ENCODE measurements around the gene ORC3.

ORC3 gene

DNA sequence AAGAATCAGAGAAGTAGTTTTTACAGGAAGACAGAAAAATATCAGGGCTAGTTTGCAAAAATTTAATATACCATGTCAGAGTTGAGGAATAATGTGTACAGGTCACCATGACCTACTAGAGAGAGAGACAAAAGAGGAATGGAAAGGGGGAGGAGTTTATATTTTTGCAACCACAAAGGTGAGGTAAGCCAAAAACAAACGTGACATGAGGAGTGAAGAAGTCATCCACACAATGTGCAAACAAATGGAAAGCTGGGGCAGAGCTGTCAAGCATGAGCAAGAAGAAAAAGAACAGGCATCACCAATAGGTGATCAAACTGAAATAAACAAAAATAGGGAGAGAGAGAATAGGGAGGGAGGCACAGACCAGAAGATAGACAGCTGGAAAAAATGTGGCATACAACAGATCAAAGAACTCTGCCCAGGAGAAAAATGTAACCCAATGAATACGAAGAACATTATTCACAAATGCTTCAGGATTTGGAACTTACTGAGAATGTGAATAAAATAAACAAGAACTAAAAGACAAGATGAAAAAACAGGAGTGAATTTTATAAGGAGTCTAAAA is 15.6 kb upstream of the ORC3 start:
- TF ChIP-seq, protein P1, sequence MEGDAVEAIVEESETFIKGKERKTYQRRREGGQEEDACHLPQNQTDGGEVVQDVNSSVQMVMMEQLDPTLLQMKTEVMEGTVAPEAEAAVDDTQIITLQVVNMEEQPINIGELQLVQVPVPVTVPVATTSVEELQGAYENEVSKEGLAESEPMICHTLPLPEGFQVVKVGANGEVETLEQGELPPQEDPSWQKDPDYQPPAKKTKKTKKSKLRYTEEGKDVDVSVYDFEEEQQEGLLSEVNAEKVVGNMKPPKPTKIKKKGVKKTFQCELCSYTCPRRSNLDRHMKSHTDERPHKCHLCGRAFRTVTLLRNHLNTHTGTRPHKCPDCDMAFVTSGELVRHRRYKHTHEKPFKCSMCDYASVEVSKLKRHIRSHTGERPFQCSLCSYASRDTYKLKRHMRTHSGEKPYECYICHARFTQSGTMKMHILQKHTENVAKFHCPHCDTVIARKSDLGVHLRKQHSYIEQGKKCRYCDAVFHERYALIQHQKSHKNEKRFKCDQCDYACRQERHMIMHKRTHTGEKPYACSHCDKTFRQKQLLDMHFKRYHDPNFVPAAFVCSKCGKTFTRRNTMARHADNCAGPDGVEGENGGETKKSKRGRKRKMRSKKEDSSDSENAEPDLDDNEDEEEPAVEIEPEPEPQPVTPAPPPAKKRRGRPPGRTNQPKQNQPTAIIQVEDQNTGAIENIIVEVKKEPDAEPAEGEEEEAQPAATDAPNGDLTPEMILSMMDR (IDR thresholded peaks at IDR 0.05; ENCODE audit: low read depth, low read length): no peak
- no peak overlapping the region for H3K4me3 ChIP-seq (ENCODE audit: low read depth, low read length)

DNA sequence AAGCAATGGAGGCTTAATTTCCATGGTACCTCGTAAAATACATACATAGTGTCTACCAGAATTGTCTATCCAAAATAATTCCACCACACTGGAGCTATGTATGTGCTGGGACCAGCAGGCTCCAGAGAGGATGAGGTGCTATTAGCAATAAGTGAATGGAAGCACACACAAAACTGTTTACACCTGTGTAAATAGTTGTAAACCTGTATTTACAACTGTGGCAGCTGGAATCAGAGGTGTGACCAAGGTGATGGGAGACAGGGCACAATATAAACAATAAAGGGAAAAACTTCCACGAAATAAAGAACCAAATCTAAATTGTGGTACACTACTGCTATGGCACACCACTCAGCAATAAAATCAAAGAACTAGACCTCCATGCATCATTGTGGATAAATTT is 14.5 kb upstream of the ORC3 start:
- no peak overlapping the region for H3K4me3 ChIP-seq (ENCODE audit: low read depth, low read length)
- TF ChIP-seq, protein P1 (IDR thresholded peaks at IDR 0.05; ENCODE audit: low read depth, low read length): no peak

DNA sequence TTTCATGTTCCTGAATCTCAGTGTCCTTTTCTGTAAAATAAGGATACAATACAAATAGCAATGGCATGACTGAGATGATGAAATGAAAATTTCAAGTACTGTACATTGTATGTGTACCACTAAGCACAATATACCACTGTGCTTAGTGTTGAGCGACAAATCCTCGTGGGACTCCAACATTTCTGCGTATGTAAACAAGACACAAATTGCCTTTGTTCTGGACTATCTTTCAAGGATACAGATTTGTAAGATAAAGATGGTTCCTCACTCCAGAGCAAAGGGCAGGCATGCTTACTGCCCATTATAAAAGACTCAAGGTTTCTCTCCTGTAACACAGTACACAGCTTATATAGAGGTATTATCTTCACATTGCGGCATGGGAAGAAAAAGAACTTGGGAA is 6.1 kb upstream of the ORC3 start:
- no peak overlapping the region for H3K4me3 ChIP-seq (ENCODE audit: low read depth, low read length)
- TF ChIP-seq, protein P1 (IDR thresholded peaks at IDR 0.05; ENCODE audit: low read depth, low read length): no peak

DNA sequence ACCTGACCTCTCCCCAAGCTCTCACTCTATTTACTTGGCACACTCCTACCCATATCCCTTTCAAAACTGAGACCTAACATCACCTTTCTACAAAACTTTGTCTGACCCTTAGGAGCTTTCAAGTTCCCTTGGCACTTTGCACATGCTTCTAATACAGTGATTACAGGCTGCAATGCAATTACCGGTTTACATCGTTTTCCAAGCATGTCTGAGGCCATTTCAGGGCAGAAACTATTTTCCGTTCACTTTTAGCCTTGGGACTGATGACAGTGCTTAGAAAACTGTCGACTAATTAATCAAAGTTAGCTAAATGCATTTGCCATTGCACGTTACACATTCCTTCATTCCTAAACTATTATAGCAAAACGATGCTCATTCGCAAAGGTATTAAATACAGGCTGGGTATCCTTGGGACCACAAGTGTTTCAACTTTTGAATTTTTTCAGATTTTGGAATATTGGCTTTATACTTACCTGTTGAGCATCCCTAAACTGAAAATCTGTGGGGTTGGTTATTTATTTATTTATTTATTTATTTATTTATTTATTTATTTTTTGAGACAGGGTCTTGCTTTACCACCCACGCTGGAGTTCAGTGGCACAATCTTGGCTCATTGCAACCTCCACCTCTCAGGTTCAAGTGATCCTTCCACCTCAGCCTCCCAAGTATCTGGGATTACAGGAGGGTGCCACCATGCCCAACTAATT is 3.4 kb upstream of the ORC3 start:
- TF ChIP-seq, protein P1 (IDR thresholded peaks at IDR 0.05; ENCODE audit: low read depth, low read length): no peak
- no peak overlapping the region for H3K4me3 ChIP-seq (ENCODE audit: low read depth, low read length)

DNA sequence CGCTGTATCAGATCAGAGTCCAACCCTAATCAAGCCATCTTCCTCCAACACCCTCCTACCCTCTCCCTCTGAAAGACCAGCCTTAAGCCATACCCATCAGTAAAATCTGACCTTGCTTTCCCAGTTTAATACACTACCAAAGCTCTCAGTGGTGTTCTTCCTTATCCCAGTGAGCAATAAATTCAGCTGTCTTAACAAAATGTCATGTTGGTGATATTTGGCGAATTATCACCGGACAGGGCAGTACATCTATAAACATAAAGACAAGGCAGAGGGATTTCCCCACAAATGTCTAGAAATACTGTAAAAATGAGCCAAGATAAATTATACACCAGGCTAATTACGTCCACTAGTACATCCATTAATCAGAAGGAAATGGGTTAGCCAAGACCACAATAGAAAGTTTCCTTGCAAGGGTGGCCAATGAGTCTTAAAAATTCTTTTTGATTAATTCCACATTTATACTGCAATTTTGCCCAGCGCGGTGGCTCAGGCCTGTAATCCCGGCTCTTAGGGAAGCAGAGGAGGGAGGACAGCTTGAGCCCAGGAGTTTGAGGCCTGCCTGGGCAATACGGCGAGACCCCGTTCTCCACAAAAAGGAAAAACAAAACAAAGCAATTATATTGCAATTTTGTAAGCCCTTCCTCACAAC is 1.1 kb upstream of the ORC3 start:
- TF ChIP-seq, protein P1 (IDR thresholded peaks at IDR 0.05; ENCODE audit: low read depth, low read length): no peak

DNA sequence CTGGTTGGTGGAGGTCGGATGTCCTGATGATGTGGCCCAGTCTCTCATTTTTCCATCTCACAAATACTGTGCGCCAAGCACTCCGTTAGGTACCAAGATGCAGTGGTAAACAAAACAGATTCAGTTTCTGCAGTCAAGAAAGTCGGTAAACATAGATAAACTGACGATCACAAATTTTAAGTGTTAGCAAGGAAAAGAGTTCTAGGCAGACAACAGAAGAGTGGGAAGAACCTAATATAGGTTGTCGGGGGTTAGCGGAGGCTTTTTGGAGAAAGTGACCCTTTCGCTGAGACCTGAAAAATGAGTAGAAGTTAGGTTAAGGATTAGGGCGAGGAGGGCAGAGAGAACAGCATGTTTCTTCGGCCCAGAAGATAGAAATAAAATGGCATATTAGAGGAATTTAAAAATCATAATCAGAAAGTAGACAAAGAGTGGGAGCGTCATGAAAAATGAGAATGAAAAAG is 514 bp downstream of the ORC3 start:
- TF ChIP-seq, protein P1 (IDR thresholded peaks at IDR 0.05; ENCODE audit: low read depth, low read length): no peak
- H3K4me3 ChIP-seq (ENCODE audit: low read depth, low read length): peak overlapping the region; percentile 81

More for the DNA sequence above, 1.1 kb upstream of the ORC3 start:
- H3K4me3 ChIP-seq (ENCODE audit: low read depth, low read length): peak overlapping the region; percentile 81

DNA sequence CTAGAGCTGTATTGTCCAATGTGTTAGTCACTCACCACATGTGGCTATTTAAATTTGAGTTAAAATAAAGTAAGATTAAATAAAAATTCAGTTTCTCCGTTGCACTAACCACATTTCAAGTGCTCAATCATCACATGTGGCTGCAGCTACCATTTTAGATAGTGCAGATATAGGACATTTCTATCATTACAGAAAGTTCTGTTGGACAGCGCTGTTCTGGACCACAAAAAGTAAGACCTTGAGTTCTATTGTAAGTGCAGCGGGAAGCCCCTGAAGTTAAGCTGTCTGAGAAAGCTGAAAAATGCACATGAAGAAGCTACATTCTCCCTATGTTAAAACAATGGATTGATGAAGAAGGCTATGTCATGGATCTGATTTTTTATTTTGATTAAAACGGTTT is 1.1 kb downstream of the ORC3 start:
- TF ChIP-seq, protein P1 (IDR thresholded peaks at IDR 0.05; ENCODE audit: low read depth, low read length): no peak
- H3K4me3 ChIP-seq (ENCODE audit: low read depth, low read length): peak overlapping the region; percentile 81
